Neutrophil (primary cell): ENCODE measurements around the gene LY6G5C.

ENCODE experiments used
- H3K27ac ChIP-seq: fragments of 200-600 bp; sonication (generic); 2 replicates; pipeline ENCODE4 v1.5.1; 2016; ENCODE audit warnings: mild to moderate bottlenecking, moderate library complexity
- H3K27me3 ChIP-seq: fragments of 200-600 bp; sonication (generic); 2 replicates; pipeline ENCODE4 v1.6.0; 2016; ENCODE audit warnings: mild to moderate bottlenecking
- H3K36me3 ChIP-seq: fragments of 200-600 bp; sonication (generic); 2 replicates; pipeline ENCODE4 v1.5.1; 2017
- H3K4me1 ChIP-seq, 2 experiments: fragments of 200-600 bp in 1 of 2; sonication (generic) in 1 of 2; 1 replicate in 1 of 2; 2 replicates in 1 of 2; pipeline versions ENCODE4 v1.5.1 to v1.6.1; 2013 to 2016; ENCODE audit warnings: low read depth in 1 of 2, low read length in 1 of 2, mild to moderate bottlenecking in 1 of 2, moderate library complexity in 1 of 2; ENCODE audit not compliant: control insufficient read depth in 1 of 2, insufficient read depth in 1 of 2
- H3K4me3 ChIP-seq, 2 experiments: fragments of 200-600 bp in 1 of 2; sonication (generic) in 1 of 2; 1 replicate in 1 of 2; 2 replicates in 1 of 2; pipeline ENCODE4 v1.5.1; 2013 to 2016; ENCODE audit warnings: low read depth in 1 of 2, low read length in 1 of 2, mild to moderate bottlenecking in 1 of 2, moderate library complexity in 1 of 2
- H3K9me3 ChIP-seq: fragments of 200-600 bp; sonication (generic); 2 replicates; pipeline ENCODE4 v1.5.1; 2016
- CTCF ChIP-seq: fragments of 200-600 bp; sonication (generic); IDR thresholded peaks from 2 replicates; pipeline ENCODE4 v1.5.1; 2016; ENCODE audit warnings: antibody characterized with exemption

Gene LY6G5C

GRCh38 chr6:31658158-31658688 is 22.6 kb downstream of the LY6G5C start:
- Histone ChIP-seq H3K27ac (peak overlapping the region; percentile 35), H3K4me1 (peaks cover 53 to 64% of the 10 kb centered on the region in 2 experiments), H3K9me3 (no peaks in the 10 kb centered on the region), H3K27me3 (no peaks in the 10 kb centered on the region), H3K36me3 (peaks cover 44% of the 10 kb centered on the region), H3K4me3 (no peak overlapping the region)
- TF ChIP-seq CTCF, result no peak

- no peaks in the 10 kb centered on the region for H3K27me3 ChIP-seq
- peaks cover 41% of the 10 kb centered on the region for H3K36me3 ChIP-seq
- H3K9me3 ChIP-seq, result no peaks in the 10 kb centered on the region
- no peak overlapping the region for H3K4me3 ChIP-seq
- no peak for TF ChIP-seq CTCF
- H3K4me1 ChIP-seq, result peaks cover 58 to 64% of the 10 kb centered on the region in 2 experiments
- H3K27ac ChIP-seq, result peak overlapping the region; percentile 35
Observed at GRCh38 chr6:31657406-31658157, 23.3 kb downstream of the LY6G5C start.

- Histone ChIP-seq H3K27ac (peak within 1 kb of the TSS; percentile 27), H3K4me1 (peaks cover 62 to 65% of the 10 kb centered on the region in 2 experiments), H3K4me3 (no peak within 1 kb of the TSS), H3K27me3 (no peaks in the 10 kb centered on the region), H3K36me3 (peaks cover 27% of the 10 kb centered on the region), H3K9me3 (no peaks in the 10 kb centered on the region)
- TF ChIP-seq CTCF, result no peak
Observed at GRCh38 chr6:31655349-31656237, 25.3 kb downstream of the LY6G5C start, which contains the start of gene APOM. TSS of gene APOM (plus strand) at chr6:31655894. CDS start at chr6:31655967, 73 bp downstream.

- Histone ChIP-seq H3K27ac (no peak overlapping the region), H3K4me3 (no peak overlapping the region), H3K27me3 (no peaks in the 10 kb centered on the region), H3K36me3 (peaks cover 28% of the 10 kb centered on the region), H3K4me1 (peaks cover 54 to 59% of the 10 kb centered on the region in 2 experiments), H3K9me3 (no peaks in the 10 kb centered on the region)
- no peak for TF ChIP-seq CTCF
Observed at GRCh38 chr6:31654574-31655348, 26.1 kb downstream of the LY6G5C start.
